ENCODE results near the gene DYNC1H1. TPM values are rescaled to one million over a fixed set of nuclear protein-coding genes. Genes with fewer than 3 reads are reported as not detected.
"Not testable (repeated sequence)": the region's sequence is repeated elsewhere in the genome, so short reads cannot be mapped to it uniquely, and the experiment has no call there.

DYNC1H1 gene
- total RNA-seq, 6 donors from 2014 or later: 352 to 556 (median 447) TPM

GRCh38 chr14:102074415-102074964 is 110.1 kb downstream of the DYNC1H1 start:
- WGBS, 2 donors: 94 to 98% methylated on average over 4 of the region's 4 CpGs
- H3K4me1 ChIP-seq: no peaks in the 10 kb centered on the region
- TF ChIP-seq, protein P1, sequence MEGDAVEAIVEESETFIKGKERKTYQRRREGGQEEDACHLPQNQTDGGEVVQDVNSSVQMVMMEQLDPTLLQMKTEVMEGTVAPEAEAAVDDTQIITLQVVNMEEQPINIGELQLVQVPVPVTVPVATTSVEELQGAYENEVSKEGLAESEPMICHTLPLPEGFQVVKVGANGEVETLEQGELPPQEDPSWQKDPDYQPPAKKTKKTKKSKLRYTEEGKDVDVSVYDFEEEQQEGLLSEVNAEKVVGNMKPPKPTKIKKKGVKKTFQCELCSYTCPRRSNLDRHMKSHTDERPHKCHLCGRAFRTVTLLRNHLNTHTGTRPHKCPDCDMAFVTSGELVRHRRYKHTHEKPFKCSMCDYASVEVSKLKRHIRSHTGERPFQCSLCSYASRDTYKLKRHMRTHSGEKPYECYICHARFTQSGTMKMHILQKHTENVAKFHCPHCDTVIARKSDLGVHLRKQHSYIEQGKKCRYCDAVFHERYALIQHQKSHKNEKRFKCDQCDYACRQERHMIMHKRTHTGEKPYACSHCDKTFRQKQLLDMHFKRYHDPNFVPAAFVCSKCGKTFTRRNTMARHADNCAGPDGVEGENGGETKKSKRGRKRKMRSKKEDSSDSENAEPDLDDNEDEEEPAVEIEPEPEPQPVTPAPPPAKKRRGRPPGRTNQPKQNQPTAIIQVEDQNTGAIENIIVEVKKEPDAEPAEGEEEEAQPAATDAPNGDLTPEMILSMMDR (IDR thresholded peaks at IDR 0.05): no peak
- ATAC-seq (ENCODE audit: low FRiP score in 2 of 2): no peak
- no peak overlapping the region for H3K27ac ChIP-seq
- H3K36me3 ChIP-seq: peaks cover 0 to 25% (median 9%) of the 10 kb centered on the region in 4 donors
- H3K9me3 ChIP-seq: no peaks in the 10 kb centered on the region
- H3K27me3 ChIP-seq: no peaks in the 10 kb centered on the region
- no peak for DNase-seq
- H3K4me3 ChIP-seq: no peak overlapping the region

GRCh38 chr14:102075155-102075554 is 110.8 kb downstream of the DYNC1H1 start:
- no peak for DNase-seq
- Histone ChIP-seq H3K9me3 (no peaks in the 10 kb centered on the region), H3K36me3 (peaks cover under 1 to 32% (median 15%) of the 10 kb centered on the region in 4 donors), H3K4me1 (no peaks in the 10 kb centered on the region), H3K4me3 (no peak overlapping the region), H3K27me3 (no peaks in the 10 kb centered on the region), H3K27ac (no peak overlapping the region)
- TF ChIP-seq POLR2A (IDR thresholded peaks at IDR 0.05) (no peak), POLR2AphosphoS5 (IDR thresholded peaks at IDR 0.05) (no peak), EP300 (IDR thresholded peaks at IDR 0.05) (no peak)
- TF ChIP-seq, protein P1 (IDR thresholded peaks at IDR 0.05): no peak
- WGBS, 2 donors: 83 to 92% methylated on average over 3 to 4 of the region's 4 CpGs
- no peak for ATAC-seq (ENCODE audit: low FRiP score in 2 of 2)

- DNase-seq: no peak
- Histone ChIP-seq H3K9me3 (no peaks in the 10 kb centered on the region), H3K4me3 (no peak overlapping the region), H3K4me1 (peaks cover 3 to 6% (median 5%) of the 10 kb centered on the region in 4 donors), H3K27ac (no peak overlapping the region), H3K36me3 (peaks cover 19 to 53% (median 36%) of the 10 kb centered on the region in 4 donors), H3K27me3 (no peaks in the 10 kb centered on the region)
- no peak for ATAC-seq (ENCODE audit: low FRiP score in 2 of 2)
- 89 to 95% methylated on average over 4 to 5 of the region's 5 CpGs for WGBS, 2 donors
- TF ChIP-seq POLR2A (IDR thresholded peaks at IDR 0.05) (no peak), POLR2AphosphoS5 (IDR thresholded peaks at IDR 0.05) (no peak), EP300 (IDR thresholded peaks at IDR 0.05) (no peak)
- TF ChIP-seq, protein P1 (IDR thresholded peaks at IDR 0.05): no peak
Measured at GRCh38 chr14:102077382-102077709, 113.0 kb downstream of the DYNC1H1 start.

GRCh38 chr14:102078361-102078791 is 114.0 kb downstream of the DYNC1H1 start:
- not testable (repeated sequence) for H3K27me3 ChIP-seq; H3K27ac ChIP-seq; DNase-seq; H3K4me3 ChIP-seq; ATAC-seq (ENCODE audit: low FRiP score in 2 of 2); H3K9me3 ChIP-seq
- H3K36me3 ChIP-seq: peaks cover 30 to 64% (median 47%) of the 10 kb centered on the region in 4 donors
- 92 to 93% methylated on average over 11 of the region's 11 CpGs for WGBS, 2 donors
- H3K4me1 ChIP-seq: peaks cover 8 to 16% (median 12%) of the 10 kb centered on the region in 4 donors

- no peak overlapping the region for H3K4me3 ChIP-seq
- H3K36me3 ChIP-seq: peaks cover 37 to 71% (median 52%) of the 10 kb centered on the region in 4 donors
- no peaks in the 10 kb centered on the region for H3K27me3 ChIP-seq
- no peak for DNase-seq
- H3K27ac ChIP-seq: no peak overlapping the region
- WGBS, 2 donors: 89% methylated on average over 10 of the region's 10 CpGs
- no peaks in the 10 kb centered on the region for H3K9me3 ChIP-seq
- peaks cover 15 to 22% (median 19%) of the 10 kb centered on the region in 4 donors for H3K4me1 ChIP-seq
- peak in 1 of 2 donors; percentile 22 for ATAC-seq (ENCODE audit: low FRiP score in 2 of 2)
- TF ChIP-seq EP300 (IDR thresholded peaks at IDR 0.05) (no peak), POLR2AphosphoS5 (IDR thresholded peaks at IDR 0.05) (no peak), POLR2A (IDR thresholded peaks at IDR 0.05) (no peak)
- TF ChIP-seq, protein P1 (IDR thresholded peaks at IDR 0.05): no peak
Measured at GRCh38 chr14:102078831-102079699, 114.7 kb downstream of the DYNC1H1 start.
